GM20431 (cell line): ENCODE data around the gene ZNF793.

Experiments used
- in situ Hi-C: fragments of 300-500 bp; cut with MseI, MboI; formaldehyde crosslinking; loops from one replicate; pipeline ENCODE4 v1.15.0; 2020; ENCODE audit warnings: low sequenced_read_pairs; ENCODE audit not compliant: unreplicated experiment

ZNF793 gene

GRCh38 chr19:37506387-37507166 is at the start of gene ZNF793:
ZNF793 (plus strand) TSS chr19:37506939; CDS start chr19:37523440, 16,501 bp downstream.
- in situ Hi-C loops: no loop called here

- in situ Hi-C loops: no loop called here
These were observed 40.4 kb upstream of the ZNF793 start for GRCh38 chr19:37466277-37466797.

GRCh38 chr19:37466798-37467607 is 39.7 kb upstream of the ZNF793 start, which contains the start of gene ZNF569:
ZNF569 (minus strand) TSS chr19:37467444; CDS start chr19:37444921, 22,523 bp downstream.
- in situ Hi-C loops: no loop called here

GRCh38 chr19:37467608-37468090 is 39.1 kb upstream of the ZNF793 start:
- in situ Hi-C loops: no loop called here

GRCh38 chr19:37468961-37469777 is 37.6 kb upstream of the ZNF793 start, which contains the start of gene ZNF570:
ZNF570 (plus strand) TSS chr19:37469356; CDS start chr19:37470355, 999 bp downstream.
- in situ Hi-C loops: no loop called here

- in situ Hi-C loops: no loop called here
These were observed 36.5 kb upstream of the ZNF793 start for GRCh38 chr19:37470216-37470615.

- in situ Hi-C loops: no loop called here
These were observed 34.6 kb upstream of the ZNF793 start for GRCh38 chr19:37472165-37472564.

GRCh38 chr19:37484406-37485168 is 22.2 kb upstream of the ZNF793 start:
- in situ Hi-C loops: no loop called here

GRCh38 chr19:37492213-37492612 is 14.5 kb upstream of the ZNF793 start:
- in situ Hi-C loops: no loop called here

GRCh38 chr19:37505958-37506386 is 767 bp upstream of the ZNF793 start:
- in situ Hi-C loops: no loop called here

- in situ Hi-C loops: no loop called here
These were observed 377 bp downstream of the ZNF793 start for GRCh38 chr19:37507167-37507464.

- in situ Hi-C loops: no loop called here
These were observed 4.4 kb downstream of the ZNF793 start for GRCh38 chr19:37511186-37511585.

- in situ Hi-C loops: no loop called here
These were observed 5.1 kb downstream of the ZNF793 start for GRCh38 chr19:37511821-37512220.

GRCh38 chr19:37513397-37513796 is 6.7 kb downstream of the ZNF793 start:
- in situ Hi-C loops: no loop called here

GRCh38 chr19:37519890-37520289 is 13.2 kb downstream of the ZNF793 start:
- in situ Hi-C loops: no loop called here

- in situ Hi-C loops: no loop called here
These were observed 30.7 kb downstream of the ZNF793 start for GRCh38 chr19:37537391-37537947.

- in situ Hi-C loops: no loop called here
These were observed 44.6 kb downstream of the ZNF793 start for GRCh38 chr19:37551129-37551993.

- in situ Hi-C loops: no loop called here
These were observed 56.8 kb downstream of the ZNF793 start for GRCh38 chr19:37563518-37563917.
